ENCODE measurements around the gene SLC16A13.

SLC16A13 gene

DNA sequence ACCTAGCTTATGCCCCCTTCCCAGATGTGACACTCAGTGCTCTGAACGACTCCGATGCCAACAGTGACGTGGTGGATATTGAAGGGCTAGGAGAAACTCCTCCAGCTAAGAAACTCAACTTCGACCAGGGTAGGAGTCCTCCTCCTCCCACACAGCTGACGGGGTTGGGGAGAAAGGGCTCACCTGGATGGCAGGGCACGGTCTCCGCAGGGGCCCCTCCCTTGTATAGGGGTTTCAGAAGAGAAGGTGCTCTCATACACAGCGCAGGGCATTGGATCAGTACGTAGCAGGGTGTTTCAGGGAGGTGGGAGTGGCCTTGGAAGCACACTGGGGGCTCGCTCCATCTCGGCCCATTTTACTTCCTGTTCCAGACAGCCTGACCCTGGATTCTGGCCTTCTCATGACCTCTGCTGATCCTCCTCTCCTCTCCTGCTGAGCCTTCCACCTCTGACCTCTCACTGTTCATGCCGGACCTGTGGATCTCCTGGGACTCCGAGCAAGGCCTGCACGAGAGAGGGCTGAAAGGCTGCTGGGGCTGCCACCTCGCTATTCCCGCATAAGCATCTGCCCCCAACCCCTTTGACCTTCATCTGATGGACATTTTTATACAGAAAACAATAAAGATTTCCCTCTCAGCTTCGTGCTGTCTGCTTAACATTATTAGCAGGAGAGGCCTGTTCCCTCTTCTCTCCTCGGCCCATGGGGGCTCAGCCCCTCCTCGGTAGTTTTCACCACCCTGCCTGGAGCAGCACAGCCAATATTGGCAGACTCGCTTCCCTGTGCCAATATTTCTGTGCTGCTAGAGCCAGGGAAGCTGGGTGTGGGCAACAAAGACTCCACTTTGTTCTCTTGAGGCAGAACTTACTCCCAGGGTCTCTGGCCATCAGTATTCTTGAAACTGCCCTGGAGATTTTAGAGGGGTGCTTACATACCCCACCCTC lies 18.7 kb upstream of the SLC16A13 start:
- no peaks in the 10 kb centered on the region; the same call in 1 of the 2 replicates for H3K4me1 ChIP-seq
- TF ChIP-seq, protein P1, sequence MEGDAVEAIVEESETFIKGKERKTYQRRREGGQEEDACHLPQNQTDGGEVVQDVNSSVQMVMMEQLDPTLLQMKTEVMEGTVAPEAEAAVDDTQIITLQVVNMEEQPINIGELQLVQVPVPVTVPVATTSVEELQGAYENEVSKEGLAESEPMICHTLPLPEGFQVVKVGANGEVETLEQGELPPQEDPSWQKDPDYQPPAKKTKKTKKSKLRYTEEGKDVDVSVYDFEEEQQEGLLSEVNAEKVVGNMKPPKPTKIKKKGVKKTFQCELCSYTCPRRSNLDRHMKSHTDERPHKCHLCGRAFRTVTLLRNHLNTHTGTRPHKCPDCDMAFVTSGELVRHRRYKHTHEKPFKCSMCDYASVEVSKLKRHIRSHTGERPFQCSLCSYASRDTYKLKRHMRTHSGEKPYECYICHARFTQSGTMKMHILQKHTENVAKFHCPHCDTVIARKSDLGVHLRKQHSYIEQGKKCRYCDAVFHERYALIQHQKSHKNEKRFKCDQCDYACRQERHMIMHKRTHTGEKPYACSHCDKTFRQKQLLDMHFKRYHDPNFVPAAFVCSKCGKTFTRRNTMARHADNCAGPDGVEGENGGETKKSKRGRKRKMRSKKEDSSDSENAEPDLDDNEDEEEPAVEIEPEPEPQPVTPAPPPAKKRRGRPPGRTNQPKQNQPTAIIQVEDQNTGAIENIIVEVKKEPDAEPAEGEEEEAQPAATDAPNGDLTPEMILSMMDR (IDR thresholded peaks at IDR 0.05; ENCODE audit: low read depth, low read length) = no peak
- no peak for DNase-seq

DNA sequence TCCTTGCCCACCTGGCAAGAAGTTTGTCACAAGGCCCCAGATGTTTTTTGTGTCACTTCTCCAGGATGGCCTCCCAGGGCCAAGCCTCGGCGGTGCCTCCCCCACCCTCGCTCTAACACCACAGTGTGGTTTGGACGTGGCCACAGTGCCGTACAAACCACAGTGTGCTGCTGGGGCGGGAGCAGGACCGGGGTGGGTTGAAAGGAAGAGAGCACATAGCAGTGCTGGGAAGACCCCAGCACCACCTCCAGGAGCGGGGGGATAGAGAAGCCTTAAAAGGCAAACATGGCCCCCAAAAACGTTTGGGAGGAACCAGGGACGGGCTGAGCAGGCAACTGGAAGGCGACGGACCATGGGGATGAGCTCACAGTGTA lies 18.0 kb upstream of the SLC16A13 start:
- TF ChIP-seq, protein P1 (IDR thresholded peaks at IDR 0.05; ENCODE audit: low read depth, low read length) = no peak
- no peaks in the 10 kb centered on the region for H3K36me3 ChIP-seq
- no peaks in the 10 kb centered on the region for H3K27me3 ChIP-seq
- H3K4me1 ChIP-seq = no peaks in the 10 kb centered on the region; the same call in 1 of the 2 replicates
- DNase-seq = no peak
- no peak overlapping the region for H3K4me3 ChIP-seq (ENCODE audit: low read depth, low read length)
- H3K9me3 ChIP-seq = no peaks in the 10 kb centered on the region

More for the DNA sequence above, 18.7 kb upstream of the SLC16A13 start:
- H3K9me3 ChIP-seq = no peaks in the 10 kb centered on the region
- no peak overlapping the region for H3K4me3 ChIP-seq (ENCODE audit: low read depth, low read length)
- H3K27me3 ChIP-seq = no peaks in the 10 kb centered on the region
- no peaks in the 10 kb centered on the region for H3K36me3 ChIP-seq

DNA sequence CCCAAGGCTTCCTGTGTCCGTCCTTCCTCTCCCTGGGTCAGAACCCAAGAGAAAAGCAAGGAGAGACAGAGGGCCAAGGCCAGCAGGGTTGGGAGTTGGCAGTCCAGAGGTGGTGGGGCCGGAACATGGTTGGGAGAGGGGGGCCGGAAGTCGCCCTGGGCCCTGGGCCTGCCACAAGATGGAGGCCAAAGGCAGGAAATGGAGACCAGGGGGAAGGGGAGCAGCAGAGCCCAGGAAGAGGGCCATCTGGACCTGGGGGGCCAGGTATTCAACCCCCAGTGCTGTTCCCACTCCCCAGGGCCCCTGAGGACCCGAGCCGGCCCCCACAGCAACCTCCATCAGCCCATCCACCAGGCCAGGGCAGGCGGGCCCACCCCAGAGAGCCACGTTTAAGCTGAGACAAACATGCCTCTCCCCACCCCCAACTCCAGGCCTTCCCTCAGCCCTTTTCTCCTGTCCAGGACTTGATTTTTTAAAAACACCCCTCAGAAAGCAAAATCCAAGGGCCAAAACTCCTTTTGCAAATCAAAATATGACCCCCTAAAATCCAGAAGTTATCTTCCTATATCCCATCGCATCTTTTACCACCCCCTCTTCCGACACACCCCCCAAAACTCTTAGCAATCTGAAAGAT lies 17.4 kb upstream of the SLC16A13 start:
- H3K36me3 ChIP-seq = no peaks in the 10 kb centered on the region
- H3K4me3 ChIP-seq (ENCODE audit: low read depth, low read length) = no peak overlapping the region
- DNase-seq = no peak
- no peaks in the 10 kb centered on the region; the same call in 1 of the 2 replicates for H3K4me1 ChIP-seq
- no peaks in the 10 kb centered on the region for H3K27me3 ChIP-seq
- no peaks in the 10 kb centered on the region for H3K9me3 ChIP-seq
- TF ChIP-seq, protein P1 (IDR thresholded peaks at IDR 0.05; ENCODE audit: low read depth, low read length) = no peak

DNA sequence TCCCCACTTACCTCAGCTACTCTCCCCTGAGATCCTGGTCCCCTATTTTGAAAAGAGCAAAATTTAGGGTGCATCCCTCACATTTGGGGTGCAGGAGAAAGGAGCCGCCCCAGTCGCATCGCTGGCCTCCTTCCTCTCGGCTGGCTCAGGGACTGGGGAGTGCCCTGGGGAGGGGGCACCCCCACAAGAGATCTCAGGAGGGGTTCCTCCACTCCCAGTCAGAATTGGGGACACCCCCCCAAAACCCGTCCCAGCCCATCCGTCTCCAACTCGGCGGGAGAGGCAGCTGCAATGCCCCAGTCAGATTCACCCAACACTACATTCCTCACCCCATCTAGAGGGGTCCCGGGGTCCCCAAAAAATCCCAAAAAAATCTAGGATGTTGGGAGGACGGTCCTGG lies 16.4 kb upstream of the SLC16A13 start:
- Histone ChIP-seq H3K9me3 (no peaks in the 10 kb centered on the region), H3K4me3 (ENCODE audit: low read depth, low read length) (peak overlapping the region; percentile 57), H3K4me1 (no peaks in the 10 kb centered on the region; the same call in 1 of the 2 replicates), H3K27me3 (no peaks in the 10 kb centered on the region), H3K36me3 (no peaks in the 10 kb centered on the region)
- TF ChIP-seq, protein P1 (IDR thresholded peaks at IDR 0.05; ENCODE audit: low read depth, low read length) = no peak
- no peak for DNase-seq

DNA sequence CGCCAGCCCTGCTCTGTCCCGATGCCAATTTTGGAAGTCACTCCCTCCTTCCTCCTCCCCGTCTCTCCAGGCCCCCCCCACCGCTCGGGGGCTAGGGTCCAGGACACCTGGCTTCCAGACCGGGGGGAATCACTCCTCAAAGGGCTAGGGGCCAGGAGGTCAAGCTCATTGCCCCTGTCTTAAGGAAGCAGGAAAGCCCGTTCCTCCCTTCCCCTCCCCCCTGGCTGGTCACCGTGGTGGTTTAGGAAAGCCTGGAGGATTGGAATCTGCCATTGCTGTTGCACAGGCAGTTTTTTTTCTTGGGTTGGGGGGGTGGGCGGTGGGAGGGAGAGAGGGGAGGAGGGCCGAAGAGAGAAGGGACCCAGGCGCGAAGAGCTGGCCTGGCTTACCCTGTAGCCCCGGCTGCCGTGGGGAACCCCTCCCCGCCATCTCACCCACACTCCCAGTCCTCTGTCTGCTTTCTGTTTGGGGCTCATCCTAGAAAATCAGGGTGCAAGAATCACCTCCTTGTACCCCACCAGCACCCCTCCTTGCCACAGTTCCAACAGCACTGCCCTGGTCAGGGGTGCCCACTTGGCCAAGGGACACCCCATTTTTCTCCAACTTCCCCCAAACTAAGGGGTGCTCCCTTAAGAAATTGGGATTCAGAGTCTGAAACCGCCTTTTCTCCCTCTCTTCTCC lies 15.8 kb upstream of the SLC16A13 start:
- Histone ChIP-seq H3K9me3 (no peaks in the 10 kb centered on the region), H3K36me3 (no peaks in the 10 kb centered on the region), H3K4me1 (no peaks in the 10 kb centered on the region; the same call in 1 of the 2 replicates), H3K27me3 (no peaks in the 10 kb centered on the region), H3K4me3 (ENCODE audit: low read depth, low read length) (peak overlapping the region; percentile 57)
- peak; percentile 64 for DNase-seq
- TF ChIP-seq, protein P1 (IDR thresholded peaks at IDR 0.05; ENCODE audit: low read depth, low read length) = no peak

Measured in BE2C (cell line).